Natural killer cell (primary cell): ENCODE data around the gene PPT1. TPM values are rescaled to one million over a fixed set of nuclear protein-coding genes. Genes with fewer than 3 reads are reported as not detected.
A peak's percentile ranks its signal among the peaks of the same experiment; 100 is the strongest.

Experiments
- ATAC-seq, 3 donors: fragments of 150-1000 bp in 2 of 3; fragments of 200-7000 bp in 1 of 3; cut with Tn5 transposase; 1 replicate in 1 of 3; 2 replicates in 2 of 3; pipeline ENCODE4 v1.10.0; 2021; ENCODE audit warnings: mild to moderate bottlenecking in 2 of 3, moderate library complexity in 2 of 3
- DNase-seq, 2 donors: peaks; one replicate each; pipeline versions ENCODE4 v3.0.0 to v3.0.0-alpha.2; 2013 to 2021; ENCODE audit warnings: mixed read lengths in 1 of 2
- H3K27ac ChIP-seq: one replicate; pipeline ENCODE4 v1.5.1; 2013; ENCODE audit warnings: mild to moderate bottlenecking, low read length
- H3K27me3 ChIP-seq: one replicate; pipeline ENCODE4 v1.6.1; 2013; ENCODE audit warnings: low read length; ENCODE audit not compliant: control insufficient read depth, insufficient read depth
- H3K36me3 ChIP-seq: one replicate; pipeline ENCODE4 v1.6.1; 2013; ENCODE audit warnings: low read length; ENCODE audit not compliant: control insufficient read depth, insufficient read depth
- H3K4me1 ChIP-seq: one replicate; pipeline ENCODE4 v1.6.1; 2013; ENCODE audit warnings: low read length; ENCODE audit not compliant: control insufficient read depth, insufficient read depth
- H3K4me3 ChIP-seq: one replicate; pipeline ENCODE4 v1.5.1; 2013; ENCODE audit warnings: low read length
- H3K9me3 ChIP-seq: one replicate; pipeline ENCODE4 v1.6.1; 2013; ENCODE audit warnings: low read length; ENCODE audit not compliant: control insufficient read depth, insufficient read depth
- H3K27ac Mint-ChIP-seq, 2 donors: one replicate each; pipeline ENCODE4 v1.8.0; 2022; ENCODE audit warnings: mild to moderate bottlenecking in 2 of 2, mixed read lengths in 2 of 2, moderate library complexity in 1 of 2
- H3K27me3 Mint-ChIP-seq, 2 donors: one replicate each; pipeline ENCODE4 v1.8.0; 2022; ENCODE audit warnings: low read depth in 2 of 2, mixed read lengths in 2 of 2
- H3K36me3 Mint-ChIP-seq: one replicate; pipeline ENCODE4 v1.8.0; 2022; ENCODE audit warnings: mixed read lengths
- H3K4me1 Mint-ChIP-seq, 2 donors: one replicate each; pipeline ENCODE4 v1.8.0; 2022; ENCODE audit warnings: mixed read lengths in 2 of 2
- H3K4me3 Mint-ChIP-seq: one replicate; pipeline ENCODE4 v1.8.0; 2022; ENCODE audit warnings: mild to moderate bottlenecking, moderate library complexity, mixed read lengths
- H3K9me3 Mint-ChIP-seq, 2 donors: one replicate each; pipeline ENCODE4 v1.8.0; 2022; ENCODE audit warnings: mixed read lengths in 2 of 2
- WGBS: methylation state at CpG from one replicate; pipeline ENCODE4 v1.1.7; 2013; ENCODE audit warnings: missing lambda C conversion rate; ENCODE audit not compliant: insufficient coverage; 5-methylcytosine and 5-hydroxymethylcytosine counted together
- intact Hi-C: fragments of 100-400 bp; cut with micrococcal nuclease; formaldehyde crosslinking; loops from one replicate; pipeline ENCODE4 v1.14.2; 2022
- total RNA-seq, 4 donors: library from RNA; stranded (reverse); fragments of 120-200 nt in 1 of 4; gene quantifications; one replicate each; pipeline versions ENCODE4 v1.2.3 to v1.2.4, GENCODE V29; 2013 to 2022
- TF ChIP-seq, protein P1 (sequence below): fragments of 200-600 bp; IDR thresholded peaks from one replicate; pipeline ENCODE4 v1.8.0; 2022; ENCODE audit warnings: antibody characterized with exemption

PPT1 gene
- total RNA-seq, result 10 to 100 TPM; 24.9 to 34.5 (median 29.9) TPM
- total RNA-seq (2013), result 55.5 TPM

DNA sequence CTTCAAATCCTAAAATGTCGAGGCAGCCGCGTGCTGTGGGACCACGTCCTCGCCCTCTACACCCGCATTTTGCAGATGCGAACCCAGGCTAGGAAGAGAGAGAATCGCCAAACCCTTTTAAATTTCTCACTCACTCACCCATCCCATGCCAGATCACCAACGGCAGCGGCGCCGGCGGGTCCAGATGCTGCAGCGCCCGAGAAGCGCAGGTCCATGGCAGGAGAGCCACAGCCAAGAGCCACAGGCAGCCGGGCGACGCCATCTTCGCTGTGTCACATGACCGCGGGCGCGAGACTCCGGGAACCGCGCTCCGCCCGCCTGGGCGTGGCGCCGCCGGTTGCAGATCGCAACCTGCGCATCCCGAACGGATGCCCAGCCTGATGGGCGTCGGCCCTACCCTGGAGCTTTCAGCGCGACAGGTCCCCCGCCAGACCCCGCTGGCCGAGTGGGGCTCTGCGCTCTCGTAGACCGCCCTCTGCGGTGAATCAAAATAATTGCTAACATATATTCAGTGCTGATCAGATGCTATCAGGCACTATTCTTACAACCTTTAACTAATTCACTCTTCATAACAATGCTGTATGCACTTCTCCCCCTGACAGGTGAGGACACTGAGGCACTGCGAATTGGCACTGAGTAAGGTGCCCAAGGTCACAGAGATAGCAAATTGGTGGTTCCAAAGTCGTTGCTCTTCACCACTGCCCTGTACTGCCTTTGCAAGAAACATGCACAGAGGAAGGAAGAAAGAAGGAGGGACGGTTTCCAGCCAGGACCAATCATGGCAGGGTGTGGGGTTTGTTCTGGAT lies at the start of gene PPT1:
PPT1 (minus strand) TSS at position 276 of the 806 bp plus-strand sequence; CDS start at position 262, 14 bp downstream.
- H3K9me3 ChIP-seq, result no peaks in the 10 kb centered on the region
- Mint-ChIP-seq H3K4me3 (peak within 1 kb of the TSS; percentile 98), H3K27ac (peak within 1 kb of the TSS; percentile 86), H3K4me1 (peaks cover 19 to 25% of the 10 kb centered on the region in 2 donors), H3K9me3 (no peaks in the 10 kb centered on the region), H3K27me3 (peaks cover under 1 to 7% of the 10 kb centered on the region in 2 donors), H3K36me3 (peaks cover 2% of the 10 kb centered on the region)
- H3K27ac ChIP-seq, result no peak within 1 kb of the TSS
- TF ChIP-seq, protein P1, sequence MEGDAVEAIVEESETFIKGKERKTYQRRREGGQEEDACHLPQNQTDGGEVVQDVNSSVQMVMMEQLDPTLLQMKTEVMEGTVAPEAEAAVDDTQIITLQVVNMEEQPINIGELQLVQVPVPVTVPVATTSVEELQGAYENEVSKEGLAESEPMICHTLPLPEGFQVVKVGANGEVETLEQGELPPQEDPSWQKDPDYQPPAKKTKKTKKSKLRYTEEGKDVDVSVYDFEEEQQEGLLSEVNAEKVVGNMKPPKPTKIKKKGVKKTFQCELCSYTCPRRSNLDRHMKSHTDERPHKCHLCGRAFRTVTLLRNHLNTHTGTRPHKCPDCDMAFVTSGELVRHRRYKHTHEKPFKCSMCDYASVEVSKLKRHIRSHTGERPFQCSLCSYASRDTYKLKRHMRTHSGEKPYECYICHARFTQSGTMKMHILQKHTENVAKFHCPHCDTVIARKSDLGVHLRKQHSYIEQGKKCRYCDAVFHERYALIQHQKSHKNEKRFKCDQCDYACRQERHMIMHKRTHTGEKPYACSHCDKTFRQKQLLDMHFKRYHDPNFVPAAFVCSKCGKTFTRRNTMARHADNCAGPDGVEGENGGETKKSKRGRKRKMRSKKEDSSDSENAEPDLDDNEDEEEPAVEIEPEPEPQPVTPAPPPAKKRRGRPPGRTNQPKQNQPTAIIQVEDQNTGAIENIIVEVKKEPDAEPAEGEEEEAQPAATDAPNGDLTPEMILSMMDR, result peak; percentile 32
- peak within 1 kb of the TSS; percentile 59 for H3K4me3 ChIP-seq
- ATAC-seq (peak; percentile 90 to 91 (median 91)), DNase-seq (peak; percentile 70 to 89)
- intact Hi-C loops, result no loop called here
- peaks cover 15% of the 10 kb centered on the region for H3K4me1 ChIP-seq
- WGBS, result under 1% methylated on average over 51 of the region's 51 CpGs
- no peaks in the 10 kb centered on the region for H3K27me3 ChIP-seq
- peaks cover under 1% of the 10 kb centered on the region for H3K36me3 ChIP-seq

DNA sequence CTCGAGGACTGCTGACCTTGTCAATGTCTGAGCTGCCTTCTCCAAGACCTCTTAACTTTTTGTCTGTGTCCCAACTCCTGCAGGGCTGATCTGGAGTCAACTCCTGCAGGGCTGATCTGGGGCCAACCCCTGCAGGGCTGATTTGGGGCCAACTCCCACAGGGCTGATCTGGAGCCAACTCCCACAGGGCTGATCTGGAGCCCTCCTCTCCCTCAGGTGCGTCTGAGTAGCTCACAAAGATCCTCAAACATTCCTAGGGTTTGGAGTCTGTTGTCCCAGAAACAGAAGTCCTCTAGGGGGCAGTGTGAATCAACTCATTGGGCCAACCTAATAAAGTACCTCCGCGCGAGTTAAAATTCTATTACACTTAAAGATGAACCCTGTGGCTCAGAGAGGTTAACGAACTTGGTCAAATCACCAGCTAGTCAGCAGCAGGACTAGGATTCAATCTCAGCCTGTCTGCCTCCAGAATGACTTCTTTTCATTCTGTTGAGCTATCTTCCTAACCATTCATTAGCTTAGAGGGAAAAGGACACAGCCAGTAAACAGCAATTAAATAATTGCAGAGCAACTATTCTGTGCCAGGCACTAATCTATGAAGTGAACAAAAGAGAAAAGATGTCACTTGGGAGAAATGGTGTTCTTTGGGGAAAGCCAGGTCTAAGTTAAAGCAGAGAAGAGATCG lies 47.0 kb upstream of the PPT1 start:
- Mint-ChIP-seq H3K4me3 (no peak overlapping the region), H3K9me3 (no peaks in the 10 kb centered on the region), H3K27me3 (peaks cover 35 to 50% of the 10 kb centered on the region in 2 donors), H3K4me1 (peaks cover 4 to 6% of the 10 kb centered on the region in 2 donors), H3K27ac (no peak overlapping the region), H3K36me3 (no peaks in the 10 kb centered on the region)
- Histone ChIP-seq H3K36me3 (no peaks in the 10 kb centered on the region), H3K4me3 (no peak overlapping the region), H3K9me3 (no peaks in the 10 kb centered on the region), H3K4me1 (no peaks in the 10 kb centered on the region), H3K27me3 (peaks cover 2% of the 10 kb centered on the region), H3K27ac (no peak overlapping the region)
- peak in 1 of 2 donors; percentile 85 for DNase-seq
- TF ChIP-seq, protein P1, result peak; percentile 79
- intact Hi-C loops, result loop anchor here (1.0 to 10.0 kb wide), 4 partner anchors 195 to 521 kb away; partner anchors contain the start of gene RIMS3
- ATAC-seq, result peak; percentile 75 to 84 (median 82)
- 19% methylated on average over 7 of the region's 7 CpGs for WGBS

DNA sequence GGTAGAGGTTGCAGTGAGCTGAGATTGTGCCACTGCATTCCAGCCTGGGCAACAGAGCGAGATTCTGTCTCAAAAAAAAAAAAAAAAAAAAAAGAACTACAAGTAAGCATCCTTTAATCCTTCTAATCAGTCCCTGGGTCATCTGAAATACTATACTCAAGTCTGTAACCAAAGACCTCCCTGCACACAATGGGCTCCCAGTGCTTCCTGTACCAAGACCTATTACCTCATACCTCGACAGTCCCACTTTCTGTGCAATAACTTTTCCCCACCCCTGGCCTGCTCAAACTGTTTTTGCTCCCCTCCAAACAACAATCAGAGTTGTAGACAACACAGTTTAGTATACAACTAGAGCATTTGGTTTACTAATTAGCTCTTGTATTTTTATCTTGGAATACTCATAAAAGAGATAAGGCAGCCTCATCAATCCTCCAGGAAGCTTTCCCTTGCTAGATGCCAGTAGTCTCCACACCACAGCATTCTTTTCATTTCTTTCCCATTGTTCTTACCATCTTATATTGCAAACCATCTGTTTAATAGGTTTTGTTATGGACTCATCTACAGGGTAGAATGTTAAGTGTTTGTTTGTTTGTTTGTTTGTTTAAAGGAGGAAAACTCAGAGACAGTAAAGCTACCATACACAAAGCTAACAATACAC lies 45.0 kb upstream of the PPT1 start:
- 81% methylated on average over 2 of the region's 2 CpGs for WGBS
- DNase-seq, result no peak
- TF ChIP-seq, protein P1, result no peak
- peaks cover 27 to 32% of the 10 kb centered on the region in 2 donors for H3K27me3 Mint-ChIP-seq
- no peak overlapping the region for H3K27ac ChIP-seq
- H3K36me3 ChIP-seq, result no peaks in the 10 kb centered on the region
- ATAC-seq, result no peak
- H3K9me3 Mint-ChIP-seq, result no peaks in the 10 kb centered on the region
- intact Hi-C loops, result loop anchor here (10.0 kb wide), 1 partner anchor 523 kb away; the partner anchor contains the start of gene RIMS3
- H3K4me3 Mint-ChIP-seq, result no peak overlapping the region
- no peak overlapping the region for H3K27ac Mint-ChIP-seq
- peaks cover 2% of the 10 kb centered on the region for H3K27me3 ChIP-seq
- H3K4me3 ChIP-seq, result no peak overlapping the region
- H3K4me1 Mint-ChIP-seq, result peaks cover 4 to 6% of the 10 kb centered on the region in 2 donors
- no peaks in the 10 kb centered on the region for H3K4me1 ChIP-seq
- no peaks in the 10 kb centered on the region for H3K9me3 ChIP-seq
- no peaks in the 10 kb centered on the region for H3K36me3 Mint-ChIP-seq
